ENCODE measurements around the gene SFMBT1.

Gene SFMBT1

DNA sequence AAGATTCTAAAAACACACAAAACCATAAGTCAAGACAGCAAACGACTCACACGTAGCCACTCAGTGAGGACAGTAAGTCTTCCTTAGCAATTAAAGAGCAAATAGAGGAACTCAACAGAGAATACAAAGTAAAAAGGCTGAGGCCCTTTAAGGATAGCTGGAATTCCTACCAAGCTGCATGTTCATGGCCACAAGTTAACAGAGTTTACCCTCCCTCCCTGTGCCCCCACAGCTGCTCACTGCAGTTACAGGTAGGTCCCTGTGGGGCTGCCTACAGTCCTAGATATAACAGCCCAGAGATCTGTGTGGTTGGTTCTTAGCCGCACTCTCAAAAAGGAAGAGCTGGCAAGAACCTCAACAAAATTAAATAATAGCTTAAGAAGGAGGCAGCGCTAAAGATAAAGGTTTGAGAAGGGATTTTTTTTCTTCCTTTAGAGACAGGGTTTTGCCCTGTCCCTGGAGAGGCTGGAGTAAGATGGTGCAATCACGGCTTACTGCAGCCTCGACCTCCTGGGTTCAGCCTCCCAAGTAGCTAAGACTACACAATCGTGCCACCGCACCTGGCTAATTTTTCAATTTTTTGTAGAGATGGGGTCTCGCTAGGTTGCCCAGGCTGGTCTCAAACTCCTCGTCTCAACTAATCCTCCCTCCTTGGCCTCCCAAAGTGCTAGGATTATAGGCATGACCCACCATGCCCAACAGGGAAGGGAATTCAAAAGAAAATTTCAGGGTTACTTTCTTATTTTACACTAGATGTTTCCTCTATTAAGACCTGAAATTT is 19.3 kb downstream of the SFMBT1 start:
- no peaks in the 10 kb centered on the region for H3K36me3 ChIP-seq (ENCODE audit: low read depth)
- no peak overlapping the region for H3K4me3 ChIP-seq (ENCODE audit: severe bottlenecking)
- TF ChIP-seq, protein P1, sequence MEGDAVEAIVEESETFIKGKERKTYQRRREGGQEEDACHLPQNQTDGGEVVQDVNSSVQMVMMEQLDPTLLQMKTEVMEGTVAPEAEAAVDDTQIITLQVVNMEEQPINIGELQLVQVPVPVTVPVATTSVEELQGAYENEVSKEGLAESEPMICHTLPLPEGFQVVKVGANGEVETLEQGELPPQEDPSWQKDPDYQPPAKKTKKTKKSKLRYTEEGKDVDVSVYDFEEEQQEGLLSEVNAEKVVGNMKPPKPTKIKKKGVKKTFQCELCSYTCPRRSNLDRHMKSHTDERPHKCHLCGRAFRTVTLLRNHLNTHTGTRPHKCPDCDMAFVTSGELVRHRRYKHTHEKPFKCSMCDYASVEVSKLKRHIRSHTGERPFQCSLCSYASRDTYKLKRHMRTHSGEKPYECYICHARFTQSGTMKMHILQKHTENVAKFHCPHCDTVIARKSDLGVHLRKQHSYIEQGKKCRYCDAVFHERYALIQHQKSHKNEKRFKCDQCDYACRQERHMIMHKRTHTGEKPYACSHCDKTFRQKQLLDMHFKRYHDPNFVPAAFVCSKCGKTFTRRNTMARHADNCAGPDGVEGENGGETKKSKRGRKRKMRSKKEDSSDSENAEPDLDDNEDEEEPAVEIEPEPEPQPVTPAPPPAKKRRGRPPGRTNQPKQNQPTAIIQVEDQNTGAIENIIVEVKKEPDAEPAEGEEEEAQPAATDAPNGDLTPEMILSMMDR (IDR thresholded peaks at IDR 0.05; ENCODE audit: poor library complexity, severe bottlenecking), result no peak
- H3K4me1 ChIP-seq (ENCODE audit: insufficient read depth, poor library complexity, severe bottlenecking), result no peaks in the 10 kb centered on the region
- DNase-seq (ENCODE audit: low spot score) (no peak), ATAC-seq (ENCODE audit: low read depth) (no peak)
- no peaks in the 10 kb centered on the region for H3K27me3 ChIP-seq (ENCODE audit: insufficient read depth, poor library complexity, severe bottlenecking)
- no peaks in the 10 kb centered on the region for H3K9me3 ChIP-seq (ENCODE audit: severe bottlenecking)
- no peak overlapping the region for H3K27ac ChIP-seq (ENCODE audit: poor library complexity, severe bottlenecking)

DNA sequence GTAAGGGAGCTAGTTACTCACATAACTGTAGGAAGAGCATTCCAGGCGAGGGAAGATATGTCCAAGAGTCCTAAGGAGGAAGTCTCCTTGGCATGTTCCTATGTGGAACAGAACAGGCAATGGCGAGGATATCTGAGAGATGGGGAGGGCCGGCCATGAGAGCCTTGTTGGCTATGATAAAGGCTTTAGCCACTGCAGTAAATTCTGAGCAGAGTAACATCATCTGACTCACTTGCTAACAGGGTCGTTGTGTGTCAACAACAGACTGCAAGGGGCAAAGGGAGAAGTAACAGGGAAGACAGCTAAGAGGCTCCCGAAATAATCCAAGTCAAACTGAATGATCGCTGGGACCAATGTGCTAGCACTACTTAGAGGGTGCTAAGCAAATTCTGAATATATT is 21.6 kb downstream of the SFMBT1 start:
- no peak overlapping the region for H3K27ac ChIP-seq (ENCODE audit: poor library complexity, severe bottlenecking)
- H3K9me3 ChIP-seq (ENCODE audit: severe bottlenecking), result no peaks in the 10 kb centered on the region
- no peak overlapping the region for H3K4me3 ChIP-seq (ENCODE audit: severe bottlenecking)
- ATAC-seq (ENCODE audit: low read depth) (no peak), DNase-seq (ENCODE audit: low spot score) (no peak)
- H3K27me3 ChIP-seq (ENCODE audit: insufficient read depth, poor library complexity, severe bottlenecking), result no peaks in the 10 kb centered on the region
- no peaks in the 10 kb centered on the region for H3K36me3 ChIP-seq (ENCODE audit: low read depth)
- TF ChIP-seq, protein P1 (IDR thresholded peaks at IDR 0.05; ENCODE audit: poor library complexity, severe bottlenecking), result no peak
- H3K4me1 ChIP-seq (ENCODE audit: insufficient read depth, poor library complexity, severe bottlenecking), result no peaks in the 10 kb centered on the region

DNA sequence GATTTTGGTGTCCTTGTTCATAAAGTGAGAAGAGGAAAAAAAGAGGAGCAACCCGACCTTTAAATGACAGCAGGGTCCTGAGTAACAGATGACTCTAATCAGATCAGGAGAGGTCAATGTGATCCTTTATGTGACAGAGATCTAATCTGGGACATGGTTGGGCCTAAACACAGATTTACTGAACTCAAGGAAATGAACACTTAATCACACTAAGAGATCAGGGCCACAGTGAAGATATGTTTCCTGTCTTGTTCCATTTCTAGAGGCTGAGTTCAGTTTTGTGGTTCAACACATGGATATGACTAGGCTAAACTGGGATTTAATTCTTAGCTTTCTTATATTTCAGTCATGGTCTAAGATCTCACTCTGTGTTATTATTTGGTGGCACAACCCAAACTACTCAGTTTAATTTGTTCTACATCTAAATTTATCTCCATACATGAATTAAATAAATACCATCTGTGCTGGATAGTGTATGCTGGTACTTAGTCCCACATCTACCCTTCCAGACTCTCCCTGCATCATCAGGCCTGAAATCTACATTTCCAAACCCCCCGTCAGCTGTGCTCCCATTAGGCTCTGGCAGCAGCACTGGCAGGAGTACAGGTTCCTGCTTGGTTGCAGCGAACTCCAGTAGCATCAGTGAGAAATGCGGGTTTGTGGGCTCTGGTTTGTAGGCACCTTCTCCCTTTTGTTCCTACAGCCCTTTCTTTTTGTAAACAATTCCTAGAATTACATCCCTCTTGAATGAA is 22.6 kb downstream of the SFMBT1 start:
- Histone ChIP-seq H3K4me3 (ENCODE audit: severe bottlenecking) (no peak overlapping the region), H3K36me3 (ENCODE audit: low read depth) (no peaks in the 10 kb centered on the region), H3K9me3 (ENCODE audit: severe bottlenecking) (no peaks in the 10 kb centered on the region), H3K4me1 (ENCODE audit: insufficient read depth, poor library complexity, severe bottlenecking) (no peaks in the 10 kb centered on the region), H3K27me3 (ENCODE audit: insufficient read depth, poor library complexity, severe bottlenecking) (no peaks in the 10 kb centered on the region), H3K27ac (ENCODE audit: poor library complexity, severe bottlenecking) (no peak overlapping the region)
- no peak for ATAC-seq (ENCODE audit: low read depth)
- no peak for DNase-seq (ENCODE audit: low spot score)
- TF ChIP-seq, protein P1 (IDR thresholded peaks at IDR 0.05; ENCODE audit: poor library complexity, severe bottlenecking), result no peak

DNA sequence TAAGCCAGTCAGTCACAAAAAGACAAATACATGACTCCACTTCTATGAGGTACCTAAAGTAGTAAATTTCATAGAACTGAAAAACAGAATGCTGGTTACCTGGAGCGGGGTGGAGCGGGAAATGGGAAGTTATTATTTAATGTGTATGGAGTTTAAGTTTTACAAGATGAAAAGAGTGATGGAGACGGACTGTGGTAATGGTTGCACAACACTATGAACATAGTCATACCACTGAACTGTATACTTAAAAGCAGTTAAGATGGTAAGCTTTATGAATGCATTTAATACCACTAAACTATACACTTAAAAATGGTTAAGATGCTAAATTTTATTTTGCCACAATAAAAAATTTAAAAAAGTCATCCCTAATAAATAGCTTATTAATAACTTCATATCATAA is 23.2 kb downstream of the SFMBT1 start:
- Histone ChIP-seq H3K27ac (ENCODE audit: poor library complexity, severe bottlenecking) (no peak overlapping the region), H3K27me3 (ENCODE audit: insufficient read depth, poor library complexity, severe bottlenecking) (no peaks in the 10 kb centered on the region), H3K9me3 (ENCODE audit: severe bottlenecking) (no peaks in the 10 kb centered on the region), H3K4me3 (ENCODE audit: severe bottlenecking) (no peak overlapping the region), H3K36me3 (ENCODE audit: low read depth) (no peaks in the 10 kb centered on the region), H3K4me1 (ENCODE audit: insufficient read depth, poor library complexity, severe bottlenecking) (no peaks in the 10 kb centered on the region)
- no peak for ATAC-seq (ENCODE audit: low read depth)
- no peak for DNase-seq (ENCODE audit: low spot score)
- TF ChIP-seq, protein P1 (IDR thresholded peaks at IDR 0.05; ENCODE audit: poor library complexity, severe bottlenecking), result no peak

DNA sequence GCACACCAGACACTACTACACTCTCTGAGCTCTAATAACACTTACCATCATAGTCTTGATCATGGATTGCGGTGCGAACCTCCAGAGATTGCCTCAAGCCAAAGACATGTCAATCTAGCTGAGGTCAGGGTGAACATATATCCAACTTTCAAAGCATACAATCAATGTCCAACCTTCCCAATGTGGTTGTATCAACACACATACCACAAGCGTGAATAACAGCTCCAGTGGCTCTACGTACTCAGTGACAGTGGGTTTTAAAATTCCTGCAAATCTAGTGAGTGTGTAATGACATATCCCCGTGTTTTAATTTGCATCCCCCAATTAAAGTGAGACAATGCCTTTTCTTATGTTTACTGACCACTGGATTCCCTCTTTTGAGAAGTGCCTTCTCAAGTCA is 29.6 kb downstream of the SFMBT1 start:
- DNase-seq (ENCODE audit: low spot score) (no peak), ATAC-seq (ENCODE audit: low read depth) (no peak)
- H3K9me3 ChIP-seq (ENCODE audit: severe bottlenecking), result no peaks in the 10 kb centered on the region
- H3K4me3 ChIP-seq (ENCODE audit: severe bottlenecking), result no peak overlapping the region
- H3K27ac ChIP-seq (ENCODE audit: poor library complexity, severe bottlenecking), result no peak overlapping the region
- H3K4me1 ChIP-seq (ENCODE audit: insufficient read depth, poor library complexity, severe bottlenecking), result no peaks in the 10 kb centered on the region
- H3K27me3 ChIP-seq (ENCODE audit: insufficient read depth, poor library complexity, severe bottlenecking), result no peaks in the 10 kb centered on the region
- no peaks in the 10 kb centered on the region for H3K36me3 ChIP-seq (ENCODE audit: low read depth)
- TF ChIP-seq, protein P1 (IDR thresholded peaks at IDR 0.05; ENCODE audit: poor library complexity, severe bottlenecking), result no peak
